KMS-11 (cell line): Measurements from ENCODE around the gene ERCC1.

Source experiments
- H2AFZ ChIP-seq: fragments of 200-600 bp; sonication (generic); 2 replicates; pipeline ENCODE4 v1.6.1; 2016; ENCODE audit warnings: antibody characterized with exemption, mixed run types, low read depth
- H3K27ac ChIP-seq: fragments of 200-600 bp; sonication (generic); 2 replicates; pipeline ENCODE4 v1.6.1; 2016; ENCODE audit warnings: mild to moderate bottlenecking, mixed run types
- H3K27me3 ChIP-seq: fragments of 200-600 bp; sonication (generic); 2 replicates; pipeline ENCODE4 v1.6.1; 2017; ENCODE audit warnings: mild to moderate bottlenecking, low read depth, mixed run types, moderate library complexity; ENCODE audit not compliant: insufficient read depth
- H3K36me3 ChIP-seq: fragments of 200-600 bp; sonication (generic); 2 replicates; pipeline ENCODE4 v1.6.1; 2017; ENCODE audit warnings: mild to moderate bottlenecking, mixed run types; ENCODE audit not compliant: insufficient read depth
- H3K4me1 ChIP-seq: fragments of 200-600 bp; sonication (generic); 2 replicates; pipeline ENCODE4 v1.6.1; 2016; ENCODE audit warnings: mild to moderate bottlenecking, low read depth, mixed run types; ENCODE audit not compliant: poor library complexity, severe bottlenecking
- H3K4me2 ChIP-seq: fragments of 200-600 bp; sonication (generic); 2 replicates; pipeline ENCODE4 v1.7.0; 2016; ENCODE audit warnings: mild to moderate bottlenecking, mixed run types
- H3K4me3 ChIP-seq: fragments of 200-600 bp; sonication (generic); IDR thresholded peaks from 2 replicates; pipeline ENCODE4 v1.6.1; 2017; ENCODE audit warnings: low read depth, low read length, mixed read lengths; ENCODE audit not compliant: insufficient read depth
- H3K79me2 ChIP-seq: fragments of 200-600 bp; sonication (generic); 2 replicates; pipeline ENCODE4 v1.6.1; 2016; ENCODE audit warnings: low read depth, mixed run types; ENCODE audit not compliant: insufficient read depth
- H3K9ac ChIP-seq: fragments of 200-600 bp; sonication (generic); 2 replicates; pipeline ENCODE4 v1.6.1; 2016; ENCODE audit warnings: mild to moderate bottlenecking, mixed run types
- H4K20me1 ChIP-seq: fragments of 200-600 bp; sonication (generic); 2 replicates; pipeline ENCODE4 v1.6.1; 2016; ENCODE audit warnings: mild to moderate bottlenecking, mixed run types; ENCODE audit not compliant: insufficient read depth
- CTCF ChIP-seq: fragments of 200-600 bp; sonication (generic); conservative IDR thresholded peaks from 2 replicates; pipeline ENCODE4 v1.6.1; 2017; ENCODE audit warnings: low read depth, mild to moderate bottlenecking, antibody characterized with exemption, low read length, moderate library complexity, mixed read lengths

ERCC1 gene

DNA sequence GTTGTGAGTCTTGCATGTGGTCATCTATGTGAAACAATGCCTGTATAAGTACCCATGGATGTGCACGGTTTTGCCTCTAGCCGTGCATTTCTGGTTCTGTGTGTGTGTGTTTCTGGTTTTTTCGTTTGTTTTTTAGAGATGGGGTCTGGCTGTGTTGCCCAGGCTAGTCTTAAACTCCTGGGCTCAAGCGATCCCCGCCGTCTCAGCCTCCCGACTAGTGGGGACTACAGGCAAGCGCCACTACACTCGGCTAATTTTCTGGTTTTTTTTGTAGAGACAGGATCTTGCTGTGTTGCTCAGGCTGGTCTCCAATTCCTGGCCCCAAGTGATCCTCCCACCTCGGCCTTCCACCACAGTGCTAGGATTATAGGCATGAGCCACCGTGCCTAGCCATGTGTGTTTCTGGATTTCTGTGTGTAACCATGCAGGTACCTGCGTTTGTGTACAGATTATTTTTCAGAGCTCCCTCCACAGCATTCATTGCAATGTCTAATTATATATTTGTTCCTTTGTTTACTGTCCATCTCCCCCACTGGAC is 28.2 kb upstream of the ERCC1 start:
- Histone ChIP-seq H3K4me3 (no peak overlapping the region), H3K4me2 (peak overlapping the region; percentile 69; the same call in 1 of the 2 replicates), H2AFZ (peak overlapping the region; percentile 54; the same call in 1 of the 2 replicates), H4K20me1 (no peaks in the 10 kb centered on the region), H3K36me3 (no peaks in the 10 kb centered on the region), H3K27ac (no peak overlapping the region), H3K27me3 (no peaks in the 10 kb centered on the region), H3K79me2 (no peaks in the 10 kb centered on the region), H3K9ac (no peak overlapping the region), H3K4me1 (peaks cover 57% of the 10 kb centered on the region)
- TF ChIP-seq CTCF, result no peak

DNA sequence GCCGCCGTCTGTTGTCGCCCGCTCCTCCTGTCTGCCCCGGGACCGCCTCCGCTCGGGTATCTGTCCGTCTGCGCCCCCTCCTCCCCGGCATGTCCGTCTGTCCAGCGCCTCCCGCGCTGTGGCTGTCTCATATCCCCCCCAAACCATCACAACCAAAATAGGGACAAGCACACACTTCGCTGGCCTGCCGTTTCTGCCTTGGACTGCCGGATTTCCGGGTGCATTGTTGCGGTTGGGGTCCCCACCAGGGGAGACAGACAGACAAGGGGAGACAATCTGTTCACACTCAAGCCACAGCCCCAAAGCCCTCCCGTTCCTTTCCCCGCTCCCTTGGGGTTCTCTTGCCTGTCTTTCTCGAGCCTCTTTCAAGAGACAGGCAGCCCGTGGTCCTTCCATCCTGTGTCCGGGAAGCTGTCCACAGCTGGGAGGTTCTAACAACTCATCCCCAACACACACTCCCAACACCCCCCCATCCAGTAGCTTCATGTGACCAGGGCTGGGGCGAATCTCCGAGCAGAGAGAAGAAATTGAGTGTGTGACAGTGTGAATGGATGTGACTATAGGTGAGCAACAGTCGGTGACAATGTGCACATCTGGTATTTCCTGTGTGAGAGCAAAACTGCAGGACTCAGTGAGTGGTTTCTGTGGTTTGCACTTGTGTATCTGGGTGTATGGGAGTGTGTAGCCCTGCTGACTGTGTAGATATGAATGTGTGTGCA is 27.6 kb upstream of the ERCC1 start:
- Histone ChIP-seq H3K4me3 (no peak overlapping the region), H4K20me1 (no peaks in the 10 kb centered on the region), H3K27me3 (no peaks in the 10 kb centered on the region), H3K79me2 (no peaks in the 10 kb centered on the region), H3K4me1 (peaks cover 58% of the 10 kb centered on the region), H3K36me3 (no peaks in the 10 kb centered on the region), H2AFZ (peak overlapping the region; percentile 54; the same call in 1 of the 2 replicates), H3K27ac (peak overlapping the region; percentile 56), H3K4me2 (peak overlapping the region; percentile 69), H3K9ac (peak overlapping the region; percentile 96)
- no peak for TF ChIP-seq CTCF

GRCh38 chr19:45450012-45450333 is 26.3 kb upstream of the ERCC1 start:
- Histone ChIP-seq H3K27me3 (no peaks in the 10 kb centered on the region), H3K4me2 (peak overlapping the region; percentile 77), H2AFZ (peak overlapping the region; percentile 79), H3K4me3 (no peak overlapping the region), H4K20me1 (no peaks in the 10 kb centered on the region), H3K9ac (peak overlapping the region; percentile 96), H3K79me2 (no peaks in the 10 kb centered on the region), H3K4me1 (peaks cover 57% of the 10 kb centered on the region), H3K27ac (peak overlapping the region; percentile 93), H3K36me3 (no peaks in the 10 kb centered on the region)
- TF ChIP-seq CTCF, result no peak

- no peaks in the 10 kb centered on the region for H3K79me2 ChIP-seq
- no peak overlapping the region; the same call in 1 of the 2 replicates for H3K4me2 ChIP-seq
- H3K4me1 ChIP-seq, result peaks cover 53% of the 10 kb centered on the region
- H4K20me1 ChIP-seq, result no peaks in the 10 kb centered on the region
- no peak overlapping the region for H3K27ac ChIP-seq
- H3K4me3 ChIP-seq, result no peak overlapping the region
- H3K36me3 ChIP-seq, result no peaks in the 10 kb centered on the region
- no peak overlapping the region for H2AFZ ChIP-seq
- no peaks in the 10 kb centered on the region for H3K27me3 ChIP-seq
- no peak for TF ChIP-seq CTCF
- H3K9ac ChIP-seq, result no peak overlapping the region
Measured at GRCh38 chr19:45448887-45449299, 25.2 kb upstream of the ERCC1 start.
